IPS-NIHi7 (cell line): Measurements from ENCODE around the gene SUPT3H.

Source experiments
- DNase-seq: peaks from one replicate; pipeline ENCODE4 v3.0.0; 2012; ENCODE audit warnings: mixed read lengths; ENCODE audit errors: extremely low spot score

Gene SUPT3H

GRCh38 chr6:45002390-45003105 lies 375.2 kb downstream of the SUPT3H start:
- no peak for DNase-seq

- no peak for DNase-seq
Measured at GRCh38 chr6:45001663-45002062, 376.1 kb downstream of the SUPT3H start.

DNA sequence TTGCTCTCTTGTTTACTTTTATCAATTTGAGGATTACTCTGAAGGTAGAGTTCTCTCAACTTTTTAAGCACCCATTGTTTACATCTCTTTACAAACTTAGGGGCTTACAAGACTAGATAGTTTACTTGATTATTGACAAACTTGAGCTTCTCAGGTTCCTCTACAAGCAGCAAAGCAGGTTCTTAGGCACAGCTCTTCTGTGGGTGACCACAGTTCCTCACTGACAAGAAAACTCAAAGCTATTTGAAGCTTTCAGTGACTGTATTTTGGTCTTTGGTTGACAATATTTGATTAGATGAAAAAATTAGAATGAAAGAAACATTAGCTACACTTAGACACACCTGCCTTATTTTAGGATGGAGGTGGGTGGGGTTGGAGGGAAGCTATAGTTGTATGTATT lies 376.9 kb downstream of the SUPT3H start:
- no peak for DNase-seq

DNA sequence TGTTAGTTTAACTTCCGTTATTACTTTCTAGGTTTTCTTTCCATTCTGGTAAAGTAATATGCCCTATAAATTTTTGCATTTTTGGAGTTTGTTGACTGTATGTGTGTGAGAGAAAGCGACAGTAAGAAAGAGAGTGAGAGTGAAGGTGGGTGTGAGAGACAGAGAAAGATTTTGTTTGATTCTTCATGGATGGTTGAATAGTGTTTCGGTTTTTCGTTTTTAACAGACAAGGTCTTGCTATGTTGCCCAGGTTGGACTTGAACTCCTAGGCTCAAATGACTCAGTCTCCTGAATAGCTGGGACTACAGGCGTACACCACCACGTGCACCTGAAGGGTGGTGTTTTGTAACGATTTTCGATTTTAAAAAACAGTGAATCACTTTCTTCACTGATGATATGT lies 378.7 kb downstream of the SUPT3H start:
- DNase-seq: no peak

GRCh38 chr6:44995486-44996132 lies 382.1 kb downstream of the SUPT3H start:
- no peak for DNase-seq

GRCh38 chr6:44989391-44989790 lies 388.3 kb downstream of the SUPT3H start:
- no peak for DNase-seq

DNA sequence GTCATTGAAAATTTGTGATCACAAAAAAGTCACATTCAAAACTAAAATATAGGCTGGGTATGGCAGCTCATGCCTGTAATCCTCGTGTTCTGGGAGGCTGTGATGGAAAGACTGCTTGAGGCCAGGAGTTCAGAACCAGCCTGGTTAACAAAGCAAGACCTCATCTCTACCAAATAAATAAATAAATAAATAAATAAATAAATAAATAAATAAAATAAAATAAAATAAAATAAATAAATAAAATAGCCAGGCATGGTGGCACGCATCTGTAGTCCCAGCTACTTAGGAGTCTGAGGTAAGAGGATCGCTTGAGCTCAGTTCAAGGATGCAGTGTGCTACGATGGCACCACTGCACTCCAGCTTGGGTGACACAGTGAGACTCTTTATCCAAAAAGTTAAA lies 392.7 kb downstream of the SUPT3H start:
- no peak for DNase-seq

DNA sequence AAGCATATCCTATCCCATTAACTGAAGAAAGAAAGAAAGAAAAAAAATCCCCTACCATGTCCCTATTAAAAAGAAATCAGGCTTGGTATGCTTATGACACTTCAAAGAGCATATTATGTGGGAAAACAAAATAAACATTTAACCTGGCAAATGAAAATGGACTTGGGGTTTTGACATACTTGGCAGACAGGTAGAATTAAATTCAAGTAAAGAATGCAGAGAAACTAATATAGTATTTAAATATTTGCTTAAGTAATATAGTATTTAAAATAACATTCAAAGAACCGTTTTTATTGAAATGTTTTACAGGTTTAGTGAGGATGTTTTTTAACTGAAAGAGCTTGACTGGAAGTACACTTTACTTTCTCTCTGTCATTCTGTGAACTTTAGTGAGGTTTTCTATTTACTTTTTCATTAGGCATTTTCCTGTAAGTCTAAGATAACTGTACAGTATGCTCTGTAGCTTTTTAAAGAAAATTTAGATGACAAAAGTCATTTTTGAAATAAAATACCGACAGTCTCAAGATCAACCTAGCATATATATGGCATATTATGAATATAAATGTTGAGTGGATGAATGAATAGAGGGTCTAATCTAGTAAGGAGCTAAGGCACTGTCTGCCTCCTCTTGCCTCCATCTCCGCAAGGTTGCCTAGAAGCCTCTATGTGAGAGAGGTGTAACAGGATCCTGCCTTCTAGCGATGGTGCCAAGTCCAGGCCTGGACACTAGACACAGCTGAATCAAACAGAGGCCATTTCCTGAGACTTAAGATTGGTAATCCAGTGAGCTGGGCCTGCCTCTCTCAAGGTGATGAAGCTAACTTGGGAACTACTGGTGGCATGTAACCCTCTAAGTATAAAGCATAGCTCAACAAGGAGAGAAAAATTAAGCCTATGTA lies 394.0 kb downstream of the SUPT3H start:
- no peak for DNase-seq

DNA sequence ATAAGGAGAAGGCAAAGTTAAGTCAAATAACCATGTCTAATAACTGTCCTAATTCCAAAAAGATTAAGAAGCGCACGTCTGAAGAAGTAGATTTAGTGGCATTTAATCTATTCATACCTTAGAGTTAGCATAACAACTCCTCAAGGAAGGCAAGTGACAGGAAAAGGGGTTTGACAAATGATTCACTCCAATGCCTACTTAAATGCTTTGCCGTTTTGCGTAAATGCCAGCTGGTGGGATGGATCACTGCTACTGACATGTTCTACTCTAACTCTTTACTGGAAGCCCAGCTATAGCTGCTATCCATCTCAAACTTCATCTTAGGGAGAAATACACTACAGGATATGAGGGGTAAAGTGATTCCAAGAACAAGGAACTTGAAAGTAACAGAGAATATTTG lies 396.9 kb downstream of the SUPT3H start:
- DNase-seq: no peak

DNA sequence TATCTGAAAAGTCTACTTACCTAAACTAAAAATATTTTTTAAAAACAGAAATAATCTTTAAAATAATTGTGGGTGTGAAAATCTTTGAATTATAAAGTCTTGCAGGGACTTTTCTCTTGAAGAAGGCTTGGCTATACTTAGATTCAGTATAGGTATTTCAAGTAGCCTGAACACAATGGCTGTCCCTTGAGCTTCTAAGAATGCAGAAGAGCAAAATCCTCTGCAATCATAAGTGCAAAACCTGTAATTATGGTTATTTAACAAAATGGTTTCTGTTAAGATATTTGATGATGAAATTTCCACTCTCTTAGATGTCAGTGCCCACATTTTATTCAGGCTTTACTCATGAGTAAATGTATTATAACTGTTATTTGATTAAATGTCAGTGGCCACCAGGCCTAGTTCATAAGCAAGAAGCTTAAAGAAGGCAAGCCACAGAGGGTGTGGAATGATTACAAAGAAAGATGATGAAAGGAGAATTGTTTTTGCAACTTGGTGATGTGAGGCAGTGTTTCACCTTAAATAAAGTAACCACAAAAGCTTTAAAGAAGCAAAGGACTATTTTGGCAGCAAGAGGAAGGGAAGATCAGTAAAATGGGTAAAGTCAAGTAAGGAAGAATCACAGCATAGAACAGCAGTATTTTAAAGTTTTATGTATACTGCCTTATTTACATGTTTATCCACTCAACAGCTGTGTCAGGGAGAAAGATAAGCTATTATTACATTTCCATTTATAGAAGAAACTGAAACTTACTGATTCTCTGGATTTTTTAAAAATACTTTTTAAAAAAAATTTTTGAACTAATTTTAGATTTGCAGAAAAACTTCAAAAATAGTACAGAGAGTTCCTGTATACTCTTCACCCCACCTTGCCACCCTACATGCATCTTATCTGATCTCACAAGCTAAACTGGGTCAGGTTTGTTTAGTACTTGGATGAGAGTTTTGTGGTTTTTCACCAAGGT lies 400.8 kb downstream of the SUPT3H start:
- no peak for DNase-seq

DNA sequence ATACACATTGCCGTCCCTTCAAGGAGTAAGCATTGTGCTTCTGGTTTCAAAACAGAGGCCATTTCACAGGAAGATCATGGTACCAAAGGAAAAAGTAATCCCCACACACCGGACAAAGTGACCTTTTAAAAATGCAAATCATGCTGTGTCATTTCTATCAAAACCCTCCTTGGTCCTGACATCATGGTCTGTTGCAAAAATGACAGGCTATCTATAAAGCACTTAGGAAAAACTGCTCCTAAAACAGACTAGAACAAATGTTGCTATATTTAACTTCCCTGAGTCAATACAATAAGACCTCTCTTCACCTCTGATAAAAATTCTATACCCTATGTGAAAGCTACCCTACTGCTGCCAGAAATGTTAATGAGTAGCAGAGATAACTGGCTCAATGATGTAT lies 403.2 kb downstream of the SUPT3H start:
- DNase-seq: no peak

DNA sequence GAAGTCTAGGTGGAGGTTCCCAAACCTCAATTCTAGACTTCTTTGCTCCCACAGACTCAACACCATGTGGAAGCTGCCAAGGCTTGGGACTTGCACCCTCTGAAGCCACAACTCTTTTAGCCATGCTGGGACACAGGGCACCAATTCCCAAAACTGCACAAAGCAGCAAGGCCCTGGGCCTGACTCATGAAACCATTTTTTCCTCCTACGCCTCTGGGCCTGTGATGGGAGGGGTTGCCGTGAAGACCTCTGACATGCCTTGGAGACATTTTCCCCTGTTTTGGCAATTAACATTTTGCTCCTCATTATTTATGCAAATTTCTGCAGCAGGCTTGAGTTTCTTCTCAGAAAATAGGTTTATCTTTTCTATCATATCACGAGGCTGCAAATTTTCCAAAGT lies 405.0 kb downstream of the SUPT3H start:
- DNase-seq: no peak

DNA sequence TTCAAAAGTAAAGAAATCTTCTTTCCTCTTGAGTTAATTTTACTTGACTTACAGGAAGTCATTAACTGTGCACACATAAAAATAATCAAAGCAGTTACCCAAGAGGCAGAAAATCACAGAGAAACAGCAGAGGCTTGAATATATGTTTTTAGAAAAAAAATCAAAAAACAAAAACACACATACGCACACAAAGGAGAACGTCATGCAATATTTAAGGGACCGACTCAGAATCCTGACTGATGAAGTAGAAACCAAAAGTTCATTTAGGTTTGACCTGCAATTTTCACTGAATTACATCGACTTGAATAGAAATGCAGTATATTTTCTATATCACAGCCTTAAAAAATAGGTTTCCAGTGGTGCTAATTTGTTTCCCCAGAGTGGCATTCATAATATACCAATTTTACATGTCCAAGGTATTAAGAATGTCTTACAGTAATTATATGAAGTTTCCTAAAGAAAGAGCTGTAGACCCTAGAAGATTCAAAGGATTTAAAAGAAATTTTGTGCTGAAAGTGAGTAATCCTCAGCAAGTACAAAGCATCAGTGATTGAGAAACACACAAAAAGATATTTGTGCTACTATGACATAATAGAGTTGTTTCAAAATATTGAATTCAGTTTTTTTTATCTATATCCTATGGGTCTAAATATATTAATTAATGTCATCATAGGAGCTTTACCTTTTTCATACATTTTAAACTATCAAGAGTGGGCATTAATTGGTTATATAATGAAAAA lies 408.1 kb downstream of the SUPT3H start:
- no peak for DNase-seq

DNA sequence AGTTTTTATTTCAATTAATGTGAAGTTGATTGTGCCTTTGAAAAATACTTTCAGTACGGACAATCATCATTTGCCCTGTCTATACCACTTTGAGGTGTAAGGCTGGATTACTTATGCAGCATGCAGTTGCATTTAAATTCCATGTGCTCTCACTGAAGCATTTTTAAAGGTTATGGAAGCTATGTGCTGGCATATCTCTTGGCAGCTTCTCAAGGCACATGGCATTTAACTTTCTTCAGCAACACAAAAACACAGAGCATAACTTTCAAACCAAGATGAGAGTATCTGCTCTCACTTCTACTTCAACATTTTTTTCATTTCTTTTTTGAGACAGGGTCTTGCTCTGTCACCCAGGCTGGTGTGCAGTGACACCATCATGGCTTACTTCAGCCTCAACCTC lies 410.3 kb downstream of the SUPT3H start:
- DNase-seq: no peak

GRCh38 chr6:44966449-44967092 lies 411.2 kb downstream of the SUPT3H start:
- no peak for DNase-seq

- DNase-seq: no peak
Measured at GRCh38 chr6:44965708-44966107, 412.0 kb downstream of the SUPT3H start.

- DNase-seq: no peak
Measured at GRCh38 chr6:44960898-44961297, 416.8 kb downstream of the SUPT3H start.

GRCh38 chr6:44959651-44960050 lies 418.1 kb downstream of the SUPT3H start:
- DNase-seq: no peak

DNA sequence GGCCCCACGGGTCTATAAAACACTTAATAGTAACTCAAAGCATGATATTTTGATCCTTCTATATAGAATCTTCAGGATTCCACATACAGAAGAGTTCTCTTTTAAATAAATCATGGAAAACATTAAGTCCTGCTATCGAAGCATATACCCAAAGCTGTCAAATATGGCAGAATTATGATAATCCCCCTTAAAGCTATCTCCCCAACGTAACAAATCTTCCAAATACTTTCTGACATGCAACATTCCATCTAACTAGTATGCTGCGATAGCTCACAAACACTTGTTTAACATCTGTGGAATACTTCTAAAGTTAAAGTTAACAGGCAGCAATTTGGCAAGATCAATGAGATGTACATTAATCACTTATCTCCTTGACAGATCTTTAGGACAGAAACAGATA lies 420.6 kb downstream of the SUPT3H start:
- DNase-seq: no peak

DNA sequence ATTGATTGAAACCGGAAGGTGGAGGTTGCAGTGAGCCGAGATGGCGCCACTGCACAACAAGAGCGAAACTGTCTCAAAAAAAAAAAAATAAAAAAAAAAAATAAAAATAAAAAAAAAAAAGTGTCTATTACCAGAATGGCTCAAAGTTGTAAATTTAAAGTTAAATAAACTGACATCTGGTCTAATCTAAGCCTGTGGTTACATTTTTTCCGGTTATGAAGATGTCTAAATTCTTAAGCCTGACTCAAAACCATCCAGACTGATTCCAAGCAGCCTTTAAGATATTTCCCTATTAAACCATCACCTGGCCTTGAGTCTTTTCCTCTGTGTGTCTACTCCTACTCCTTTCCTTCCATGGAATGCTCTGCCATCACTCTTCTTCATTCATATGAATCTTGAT lies 421.3 kb downstream of the SUPT3H start:
- DNase-seq: no peak
